Renal pelvis (tissue), 12 donors: Measurements from ENCODE around the gene NHLRC3. TPM values are rescaled to one million over a fixed set of nuclear protein-coding genes. Genes with fewer than 3 reads are reported as not detected.
"Not testable (repeated sequence)": the region's sequence is repeated elsewhere in the genome, so short reads cannot be mapped to it uniquely, and the experiment has no call there.

ENCODE experiments used
- DNase-seq: peaks from one replicate; pipeline ENCODE4 v3.0.0-alpha.2; 2013
- long read RNA-seq, 16 experiments: transcript quantifications; one replicate each; lab custom pipeline, GENCODE V29; 2026
- polyA plus RNA-seq, 3 donors: library from polyadenylated mRNA; unstranded; fragments of 120-200 nt; gene quantifications; one replicate each; pipeline ENCODE4 v1.2.1, GENCODE V29; 2013; ENCODE audit not compliant: insufficient read length in 3 of 3

NHLRC3 gene, protein sequence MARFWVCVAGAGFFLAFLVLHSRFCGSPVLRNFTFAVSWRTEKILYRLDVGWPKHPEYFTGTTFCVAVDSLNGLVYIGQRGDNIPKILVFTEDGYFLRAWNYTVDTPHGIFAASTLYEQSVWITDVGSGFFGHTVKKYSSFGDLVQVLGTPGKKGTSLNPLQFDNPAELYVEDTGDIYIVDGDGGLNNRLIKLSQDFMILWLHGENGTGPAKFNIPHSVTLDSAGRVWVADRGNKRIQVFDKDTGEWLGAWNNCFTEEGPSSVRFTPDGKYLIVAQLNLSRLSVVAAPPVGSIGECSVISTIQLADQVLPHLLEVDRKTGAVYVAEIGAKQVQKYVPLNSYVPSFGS
- polyA plus RNA-seq = 10 to 100 TPM; 30.6 to 79.6 (median 67.5) TPM
- long read RNA-seq, donor 1, partial matches to known transcripts = 0 of 5 reads
- long read RNA-seq, donor 1, other reads (novel, unspliced or antisense) = 0 of 5 reads
- long read RNA-seq, donor 2, partial matches to known transcripts = 0 of 5 reads
- long read RNA-seq, donor 2, other reads (novel, unspliced or antisense) = 0 of 5 reads
- long read RNA-seq, donor 3, partial matches to known transcripts = 0 of 4 reads
- long read RNA-seq, donor 3, other reads (novel, unspliced or antisense) = 0 of 4 reads
- long read RNA-seq, donor 4, partial matches to known transcripts = 0 of 1 reads
- long read RNA-seq, donor 4, other reads (novel, unspliced or antisense) = 0 of 1 reads
- long read RNA-seq, donor 5, partial matches to known transcripts = 0 of 1 reads
- long read RNA-seq, donor 5, other reads (novel, unspliced or antisense) = 0 of 1 reads
- long read RNA-seq, donor 6, partial matches to known transcripts = 5 of 7 reads
- long read RNA-seq, donor 6, other reads (novel, unspliced or antisense) = 0 of 7 reads
- long read RNA-seq, donor 7, partial matches to known transcripts = 0 of 5 reads
- long read RNA-seq, donor 7, other reads (novel, unspliced or antisense) = 0 of 5 reads
- long read RNA-seq, donor 8, partial matches to known transcripts = 0 of 2 reads
- long read RNA-seq, donor 8, other reads (novel, unspliced or antisense) = 0 of 2 reads
- long read RNA-seq, donor 9, partial matches to known transcripts = 0 of 5 reads
- long read RNA-seq, donor 9, other reads (novel, unspliced or antisense) = 0 of 5 reads
- long read RNA-seq, donor 10, partial matches to known transcripts = 7 of 11 reads
- long read RNA-seq, donor 10, other reads (novel, unspliced or antisense) = 0 of 11 reads
- long read RNA-seq, donor 11, partial matches to known transcripts = 0 of 1 reads
- long read RNA-seq, donor 11, other reads (novel, unspliced or antisense) = 0 of 1 reads
- long read RNA-seq, donor 12, partial matches to known transcripts = 13 of 19 reads
- long read RNA-seq, donor 12, other reads (novel, unspliced or antisense) = 0 of 19 reads
- long read RNA-seq, donor 13, partial matches to known transcripts = 6 of 8 reads
- long read RNA-seq, donor 13, other reads (novel, unspliced or antisense) = 0 of 8 reads
- long read RNA-seq, donor 14 = 0 reads
- long read RNA-seq, donor 15, partial matches to known transcripts = 59 of 65 reads
- long read RNA-seq, donor 15, other reads (novel, unspliced or antisense) = 0 of 65 reads
- long read RNA-seq, donor 16, partial matches to known transcripts = 0 of 1 reads
- long read RNA-seq, donor 16, other reads (novel, unspliced or antisense) = 0 of 1 reads

DNA sequence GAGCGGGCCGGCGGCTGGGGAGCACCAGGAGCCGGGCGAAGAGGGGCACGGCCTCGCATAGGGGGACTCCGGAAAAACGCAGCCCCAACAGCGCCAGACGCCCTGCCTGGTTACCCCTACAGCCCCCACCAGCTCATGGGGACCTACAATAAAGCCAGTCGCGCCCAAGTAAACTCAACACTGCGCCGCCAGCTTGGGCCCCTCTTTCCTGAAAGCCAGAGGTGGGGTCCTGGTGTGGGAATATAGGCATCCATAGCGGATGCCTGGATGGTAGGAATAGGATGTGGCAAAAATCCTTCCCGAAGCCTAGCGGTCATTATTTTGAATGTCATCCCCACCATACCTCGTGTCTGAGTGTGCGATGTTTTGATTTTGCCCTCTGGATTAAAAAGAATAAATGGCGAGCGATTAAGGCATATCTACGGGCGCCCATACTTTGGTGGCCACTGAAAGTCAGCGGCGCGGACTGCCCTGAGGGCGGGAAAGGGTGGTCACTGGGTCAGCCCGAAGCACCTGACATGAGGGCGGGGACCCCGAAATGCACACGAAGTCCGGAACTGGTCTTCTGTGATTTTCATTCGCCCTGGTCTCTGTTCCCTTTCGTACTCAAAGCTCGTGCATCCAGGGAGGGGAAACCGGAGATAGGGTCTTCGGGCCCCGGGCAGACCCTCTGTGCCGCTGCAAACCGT lies at the start of gene NHLRC3, which contains the start of gene PROSER1:
Gene NHLRC3 (plus strand): TSS at position 577 of the 689 bp plus-strand sequence. CDS start 184 bp downstream, outside the sequence.
Gene PROSER1 (minus strand): TSS at position 210 of the 689 bp plus-strand sequence. CDS start 847 bp downstream, outside the sequence.
- DNase-seq = peak; percentile 96

DNA sequence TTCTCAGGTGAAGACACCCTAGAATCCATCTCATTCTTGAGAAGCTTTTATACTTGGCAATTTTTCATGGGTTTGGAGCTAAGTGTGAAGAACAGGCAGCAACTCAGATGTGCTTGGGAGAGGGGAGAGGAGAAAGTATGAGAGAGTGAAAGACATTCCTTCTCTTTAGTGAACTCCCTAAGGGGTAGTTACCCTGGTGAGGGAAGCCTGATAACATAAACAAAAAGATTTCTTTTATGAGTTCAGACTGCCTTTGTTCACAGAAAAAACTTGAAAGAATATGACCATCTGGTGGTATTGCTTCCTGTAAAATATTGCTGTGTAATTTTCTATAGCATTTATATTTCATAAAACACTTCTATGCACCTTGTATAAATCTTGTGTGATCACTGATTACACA lies 47.6 kb upstream of the NHLRC3 start, which contains the start of gene STOML3:
Gene STOML3 (minus strand): TSS at position 139 of the 400 bp plus-strand sequence. CDS start 110 bp downstream, at position 29.
- no peak for DNase-seq

DNA sequence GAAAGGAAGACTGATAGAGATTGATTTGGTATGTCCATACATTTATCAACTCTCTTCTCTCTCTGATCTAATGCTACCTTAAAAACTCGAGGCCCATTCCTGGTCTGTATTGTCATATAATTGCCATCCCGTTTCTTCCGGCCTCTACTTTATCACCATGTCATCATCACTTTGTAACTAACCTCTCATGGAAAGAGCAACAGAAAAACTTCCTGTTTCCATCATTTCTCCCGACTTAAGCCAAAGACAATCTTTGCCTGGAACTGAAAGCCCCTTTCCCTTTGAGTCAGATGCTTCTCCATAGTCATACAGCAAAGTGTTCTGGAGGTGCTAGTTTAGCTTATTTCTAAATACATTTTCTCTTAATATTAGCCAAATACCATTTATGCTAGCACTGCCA lies 44.9 kb upstream of the NHLRC3 start:
- DNase-seq = no peak

DNA sequence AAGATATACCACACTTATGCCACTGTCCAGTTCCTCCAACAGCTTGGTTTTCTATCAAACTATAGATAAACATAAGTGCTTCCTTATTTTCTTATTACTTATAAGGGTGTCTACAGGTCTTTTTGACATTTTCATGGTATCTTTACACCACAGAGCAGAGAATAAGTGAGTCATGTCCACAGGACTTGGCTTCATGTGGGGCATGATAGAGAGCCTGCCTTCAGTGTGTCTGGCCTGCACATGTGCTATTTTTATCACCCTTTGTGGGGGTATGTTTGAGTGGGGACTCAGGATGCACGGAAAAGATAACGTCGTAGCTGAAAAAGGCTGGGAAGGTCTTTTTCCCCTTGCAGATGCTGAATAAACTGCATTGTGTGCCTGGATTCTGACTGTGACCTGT lies 39.5 kb upstream of the NHLRC3 start:
- DNase-seq = no peak

DNA sequence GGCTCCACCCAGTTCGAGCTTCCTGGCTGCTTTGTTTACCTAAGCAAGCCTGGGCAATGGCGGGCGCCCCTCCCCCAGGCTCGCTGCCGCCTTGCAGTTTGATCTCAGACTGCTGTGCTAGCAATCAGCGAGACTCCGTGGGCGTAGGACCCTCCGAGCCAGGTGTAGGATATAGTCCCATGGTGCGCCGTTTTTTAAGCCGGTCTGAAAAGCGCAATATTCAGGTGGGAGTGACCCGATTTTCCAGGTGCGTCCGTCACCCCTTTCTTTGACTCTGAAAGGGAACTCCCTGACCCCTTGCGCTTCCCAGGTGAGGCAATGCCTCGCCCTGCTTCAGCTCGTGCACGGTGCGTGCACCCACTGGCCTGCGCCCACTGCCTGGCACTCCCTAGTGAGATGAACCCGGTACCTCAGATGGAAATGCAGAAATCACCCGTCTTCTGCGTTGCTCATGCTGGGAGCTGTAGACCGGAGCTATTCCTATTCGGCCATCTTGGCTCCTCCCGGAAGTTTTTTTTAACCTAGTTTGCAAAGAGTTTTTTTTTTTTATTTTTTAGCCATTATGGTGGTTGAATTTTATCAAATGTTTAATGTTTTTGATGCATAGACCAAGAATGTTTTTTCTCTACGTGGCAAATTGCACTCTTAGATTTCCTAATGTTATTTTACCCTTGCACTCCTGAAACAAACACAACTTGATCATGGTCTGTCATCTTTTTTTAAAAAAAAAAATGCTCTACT lies 31.7 kb upstream of the NHLRC3 start:
- DNase-seq = not testable (repeated sequence)

DNA sequence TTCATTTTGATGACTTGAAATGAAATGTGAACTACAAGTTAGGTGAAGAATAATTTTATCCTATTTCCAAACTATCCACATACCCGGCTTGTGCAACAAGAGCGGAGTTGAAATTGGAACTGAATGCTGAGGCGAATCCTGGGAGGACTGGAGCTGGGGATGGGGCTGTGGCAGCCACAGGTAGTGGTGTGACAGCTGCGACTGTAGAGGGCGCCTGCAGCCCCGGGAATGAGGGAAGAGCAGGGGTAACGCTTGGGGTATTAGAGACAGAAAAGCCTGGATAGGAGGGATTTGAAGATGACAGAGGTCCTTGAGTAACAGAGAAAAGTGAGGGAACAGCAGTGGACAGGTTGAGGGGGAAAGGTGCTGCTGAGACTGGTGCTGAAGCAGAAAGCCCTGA lies 25.6 kb upstream of the NHLRC3 start:
- no peak for DNase-seq

DNA sequence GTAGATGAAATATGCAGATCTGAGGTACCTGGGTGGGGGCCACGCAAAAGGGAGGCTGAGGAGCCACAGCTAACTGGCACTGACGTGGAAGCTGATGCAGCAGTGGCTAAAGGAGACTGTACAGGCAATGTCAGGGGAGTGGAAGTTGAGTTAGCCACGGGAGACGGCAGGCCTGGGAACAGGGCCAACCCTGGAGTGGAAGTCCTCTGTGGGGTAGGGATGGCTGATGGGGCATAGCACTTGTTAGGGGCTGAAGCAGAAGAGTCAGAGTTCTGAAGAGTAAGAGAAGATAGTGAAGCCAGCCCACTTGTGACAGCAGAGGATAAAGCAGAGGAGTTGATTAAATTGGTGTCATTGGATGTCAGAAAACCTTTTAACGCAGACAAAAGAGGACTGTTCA lies 24.8 kb upstream of the NHLRC3 start:
- DNase-seq = no peak

DNA sequence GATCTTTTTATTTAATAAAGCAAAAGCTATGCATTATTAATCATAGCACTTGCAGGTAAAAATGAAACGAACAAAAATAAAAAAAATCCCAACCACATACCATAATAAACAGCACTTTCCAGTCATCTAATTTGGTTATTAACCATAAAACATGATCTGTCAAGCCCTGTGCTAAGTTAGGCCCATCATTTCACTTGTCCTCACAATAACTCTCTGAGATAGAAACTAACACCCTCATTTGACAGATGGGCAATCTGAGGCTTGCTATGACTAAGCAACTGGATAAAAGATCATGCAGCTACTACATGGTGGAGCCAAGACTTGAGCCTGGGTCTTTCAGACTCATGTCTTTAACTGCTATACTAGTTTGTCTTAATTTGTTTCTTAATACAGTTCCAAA lies 22.2 kb upstream of the NHLRC3 start:
- no peak for DNase-seq

DNA sequence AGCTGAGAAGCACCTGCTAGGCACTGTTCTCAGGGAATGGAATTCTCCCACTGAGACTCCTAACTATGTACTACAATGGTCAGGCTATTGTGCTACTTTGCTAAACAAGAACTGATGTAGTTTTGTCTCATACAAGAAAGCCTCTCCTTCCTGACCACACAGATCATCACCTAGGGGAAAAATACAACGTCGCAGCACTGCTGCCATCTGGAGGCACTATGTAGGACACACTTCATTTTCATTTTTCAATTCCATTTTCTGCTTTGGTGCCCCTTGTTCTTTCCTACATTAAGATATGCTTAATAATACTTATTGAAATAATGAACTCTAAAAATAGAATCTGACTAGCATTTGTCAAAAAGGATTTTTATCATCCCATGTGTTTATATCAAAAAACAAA lies 21.5 kb upstream of the NHLRC3 start:
- DNase-seq = no peak

DNA sequence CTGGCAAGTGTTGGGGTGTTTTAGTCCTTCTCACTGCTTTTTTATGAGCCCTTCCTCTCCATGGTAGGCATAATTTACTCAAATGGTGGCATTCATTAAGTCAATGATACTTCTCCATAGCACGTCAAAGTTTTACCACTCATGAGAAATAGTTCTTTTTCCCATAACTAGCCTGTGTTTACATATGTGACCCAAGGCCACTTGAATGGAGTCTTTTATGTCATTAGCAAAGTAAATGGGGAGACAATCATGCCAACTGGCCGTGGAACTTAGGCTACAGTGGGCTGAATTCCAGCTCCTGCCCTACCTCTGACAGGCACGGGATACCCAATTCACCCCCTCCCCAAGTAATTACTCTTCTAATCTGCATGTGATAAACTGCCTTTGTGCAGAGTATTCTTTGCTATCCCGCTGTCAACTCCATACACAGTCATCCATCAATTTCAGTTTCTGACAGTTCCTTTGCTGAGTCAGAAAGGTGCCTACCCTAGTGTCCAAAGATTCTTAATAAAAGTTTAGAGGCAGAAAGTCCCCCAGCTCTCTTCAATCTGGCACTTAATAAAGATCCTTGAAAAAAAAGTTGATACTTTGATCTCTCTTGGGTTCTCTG lies 17.3 kb upstream of the NHLRC3 start:
- no peak for DNase-seq

DNA sequence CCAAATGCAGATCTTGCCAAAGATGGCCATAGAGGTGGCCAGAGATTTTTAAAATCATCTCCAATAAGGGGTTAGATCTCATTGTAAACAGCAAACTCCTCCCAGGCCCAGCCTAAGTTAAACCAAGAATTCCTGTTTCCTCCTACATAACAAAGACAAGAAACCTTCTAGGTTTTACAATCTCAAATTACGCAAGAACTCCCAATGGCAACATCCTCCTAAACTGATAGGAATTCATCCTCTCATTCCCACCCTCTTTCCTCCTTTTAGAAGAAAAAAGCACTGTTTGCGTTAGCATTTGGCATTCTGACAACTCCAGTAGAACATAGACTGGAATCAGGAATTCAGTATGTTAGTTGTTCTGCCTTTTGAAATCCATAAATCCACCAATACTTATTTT lies 14.9 kb upstream of the NHLRC3 start:
- no peak for DNase-seq

DNA sequence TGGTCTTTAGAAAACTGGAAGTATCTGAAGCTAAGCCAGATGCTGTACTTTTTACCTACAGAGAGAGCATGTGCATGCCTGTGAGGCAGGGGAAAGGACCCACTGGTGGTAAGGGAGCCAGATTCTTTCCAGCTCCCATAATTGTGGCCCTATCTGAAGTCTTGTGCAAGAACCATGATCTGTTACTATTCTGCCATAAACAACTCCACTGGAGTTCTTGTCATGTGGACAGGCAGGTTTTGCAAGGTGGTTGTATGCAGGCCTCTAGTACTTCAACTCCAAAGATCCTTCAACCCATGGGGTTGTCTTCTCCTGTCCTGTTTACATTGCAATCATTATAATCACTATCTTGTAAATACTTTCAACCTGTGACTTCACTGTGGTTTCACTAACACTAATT lies 14.5 kb upstream of the NHLRC3 start:
- no peak for DNase-seq

DNA sequence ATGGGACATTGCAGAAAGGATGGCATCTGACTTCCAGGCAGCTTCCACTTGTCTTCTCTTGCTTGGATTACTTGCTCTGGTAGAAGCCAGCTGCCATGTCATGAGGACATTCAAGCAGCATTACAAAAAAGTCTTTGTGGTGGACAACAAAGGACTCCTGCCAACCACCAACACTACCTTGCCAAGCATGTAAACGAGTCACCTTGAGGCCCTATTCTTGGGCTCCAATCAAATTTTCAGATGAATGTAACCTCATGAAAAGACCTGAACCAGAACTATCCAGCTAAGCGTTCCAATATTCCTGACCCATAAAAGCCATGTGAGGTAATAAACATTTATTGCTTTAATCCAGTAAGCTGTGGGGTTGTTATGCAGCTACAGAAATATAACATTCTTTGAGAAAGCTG lies 12.8 kb upstream of the NHLRC3 start:
- no peak for DNase-seq

DNA sequence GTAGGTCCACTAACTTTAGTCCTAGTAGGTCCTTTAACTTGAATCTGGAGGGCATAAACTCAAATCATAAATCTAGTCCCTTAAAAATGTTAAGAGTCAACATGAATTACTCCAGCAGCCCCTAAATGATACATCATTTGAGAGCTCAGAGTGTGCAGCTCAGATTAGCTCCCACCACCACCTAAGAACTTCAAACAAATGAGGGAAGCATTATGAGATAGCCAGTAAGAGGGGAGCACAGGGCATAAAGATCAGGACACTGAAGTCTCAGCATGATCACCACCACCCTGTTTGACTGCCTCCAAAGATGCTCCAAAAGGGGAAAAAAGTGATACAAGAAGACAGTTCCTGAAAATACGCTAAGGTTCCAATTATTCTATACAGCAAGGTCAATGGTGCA lies 6.1 kb upstream of the NHLRC3 start:
- no peak for DNase-seq

DNA sequence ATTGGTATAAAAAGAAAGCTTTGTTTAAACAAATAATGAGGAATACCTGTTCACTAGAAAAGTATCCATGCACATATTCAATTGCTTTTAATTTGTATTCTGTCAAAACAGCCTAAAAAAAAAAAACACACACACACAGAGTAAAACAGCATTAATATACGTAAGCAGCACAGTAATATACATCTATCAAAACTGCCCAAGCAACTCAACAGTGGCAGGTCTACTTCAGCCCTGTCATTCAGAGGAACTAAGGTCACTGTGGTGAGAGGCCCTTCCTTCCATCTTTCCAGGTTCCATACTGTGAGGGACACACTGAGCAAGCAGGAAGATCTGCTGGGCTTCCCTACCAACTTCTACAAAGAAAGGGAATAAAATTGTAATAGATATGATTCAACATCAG lies 4.2 kb upstream of the NHLRC3 start:
- DNase-seq = no peak

DNA sequence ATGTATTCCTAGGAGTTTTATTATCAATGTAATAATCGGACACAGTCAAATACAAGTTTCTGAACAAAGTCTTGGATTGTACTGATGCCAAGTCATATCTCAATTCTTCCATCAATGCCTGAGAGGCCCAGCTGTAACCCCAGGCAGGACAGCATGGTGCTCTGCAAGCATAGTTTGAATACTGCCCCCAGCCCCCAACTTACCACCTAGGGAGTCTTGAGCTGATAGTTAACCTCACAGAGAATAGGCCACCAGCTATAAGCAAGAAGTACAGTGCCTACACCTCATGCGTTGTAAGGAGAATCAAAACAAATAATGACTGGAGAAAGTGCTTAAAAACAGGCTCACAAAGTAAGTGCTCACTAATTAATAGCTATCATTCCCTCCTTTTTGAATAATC lies 3.1 kb upstream of the NHLRC3 start:
- no peak for DNase-seq

DNA sequence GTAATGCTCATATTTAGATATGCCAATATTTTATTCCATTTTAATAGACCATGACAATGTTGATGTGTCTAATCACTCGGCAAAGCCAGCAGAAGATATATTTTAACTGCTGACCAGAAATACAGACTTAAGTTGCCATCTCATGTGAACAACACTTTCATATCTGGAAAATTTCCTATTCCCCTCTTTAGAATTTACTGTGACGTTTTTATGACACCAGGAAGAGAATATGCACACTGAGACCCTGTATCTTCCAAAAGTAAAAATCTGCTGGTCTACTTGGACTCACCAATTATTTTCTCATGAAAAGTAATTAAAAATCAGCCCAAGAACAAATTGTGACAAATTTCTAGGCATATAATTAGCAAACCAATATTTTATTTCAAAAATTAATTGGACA lies 2.5 kb upstream of the NHLRC3 start:
- no peak for DNase-seq

DNA sequence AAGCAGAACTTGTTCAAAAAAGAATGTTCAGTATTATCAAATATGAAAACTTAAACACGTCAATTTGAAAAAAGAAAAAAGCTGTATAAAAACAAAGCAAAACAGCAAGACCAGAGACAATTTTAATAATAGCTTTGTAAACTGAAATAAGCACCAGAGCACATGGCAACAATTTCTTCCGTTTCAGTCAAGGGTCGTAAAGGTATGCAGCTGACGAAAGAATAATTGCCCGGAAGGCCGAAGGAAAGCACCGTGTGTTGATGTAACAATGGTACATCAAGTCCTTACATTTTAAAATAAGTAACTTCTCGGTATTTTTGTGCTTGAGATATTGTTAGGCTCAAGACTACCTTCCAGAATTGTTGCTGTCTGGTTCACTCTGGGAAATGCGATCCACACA lies 2.0 kb upstream of the NHLRC3 start:
- DNase-seq = peak; percentile 42

DNA sequence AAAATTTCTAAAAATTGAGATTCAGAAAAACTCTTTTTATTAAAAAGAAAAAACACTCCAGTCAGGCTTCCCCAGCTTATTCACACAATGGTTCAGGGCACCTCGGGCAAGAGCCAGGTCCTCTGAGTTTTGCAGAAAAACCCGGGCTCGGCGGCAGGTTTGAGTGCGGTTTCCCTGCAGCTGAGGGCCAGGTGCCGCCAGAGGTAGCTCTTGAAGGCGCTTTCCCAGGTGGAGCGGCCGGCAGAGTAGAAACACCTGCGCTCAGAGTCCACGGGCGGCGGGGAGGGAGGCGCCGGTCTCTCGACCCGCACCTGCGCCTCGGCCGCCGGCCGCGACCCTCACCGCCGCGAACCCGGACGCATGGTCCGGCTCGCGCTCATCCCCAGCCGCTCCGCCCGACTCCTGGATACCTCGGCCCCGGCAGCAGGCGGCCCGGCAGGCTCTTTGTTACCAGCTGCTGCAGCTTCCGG lies 811 bp upstream of the NHLRC3 start:
- DNase-seq = no peak
